HG02571 (cell line): Measurements from ENCODE around the gene BTG4.

Experiments used
- ATAC-seq: cut with Tn5 transposase; IDR thresholded peaks from one replicate; pipeline ENCODE4 v1.9.1; 2021; ENCODE audit warnings: mild to moderate bottlenecking, moderate library complexity; ENCODE audit not compliant: unreplicated experiment

BTG4 gene

DNA sequence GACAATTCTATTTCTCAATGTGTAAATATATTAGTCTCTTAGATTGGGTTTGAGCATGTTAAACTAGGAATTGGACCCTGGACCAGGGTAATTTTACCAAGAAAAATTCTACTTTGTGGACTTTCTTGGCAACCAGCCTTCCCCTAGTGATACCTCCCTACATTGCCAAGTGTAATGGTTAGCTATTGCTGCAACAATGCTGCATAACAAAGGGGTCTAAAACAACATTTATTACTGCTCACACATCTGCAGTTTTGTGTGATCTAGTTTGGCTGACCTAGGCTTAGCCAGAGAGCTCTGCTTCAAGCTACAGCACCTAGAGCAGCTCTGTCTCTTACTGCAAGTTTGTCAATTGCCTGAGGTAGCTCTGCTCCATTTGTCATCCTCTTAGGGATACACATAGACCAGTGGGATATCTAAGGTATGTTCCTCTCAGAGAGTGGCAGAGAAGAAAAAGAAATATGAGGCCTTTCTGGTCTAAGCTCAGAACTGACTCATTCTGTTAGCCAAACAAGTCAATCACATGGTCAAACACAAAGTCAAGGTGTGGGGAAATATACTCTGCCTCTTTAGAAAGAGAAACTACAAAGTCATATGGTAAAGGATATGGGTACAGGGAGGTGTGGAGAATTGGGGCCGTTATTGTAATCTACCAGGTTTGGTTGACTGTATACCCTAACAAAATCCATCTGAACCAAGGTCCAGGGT lies 26.4 kb upstream of the BTG4 start:
- no peak for ATAC-seq

GRCh38 chr11:111537336-111537860 lies 25.2 kb upstream of the BTG4 start:
- ATAC-seq = no peak

DNA sequence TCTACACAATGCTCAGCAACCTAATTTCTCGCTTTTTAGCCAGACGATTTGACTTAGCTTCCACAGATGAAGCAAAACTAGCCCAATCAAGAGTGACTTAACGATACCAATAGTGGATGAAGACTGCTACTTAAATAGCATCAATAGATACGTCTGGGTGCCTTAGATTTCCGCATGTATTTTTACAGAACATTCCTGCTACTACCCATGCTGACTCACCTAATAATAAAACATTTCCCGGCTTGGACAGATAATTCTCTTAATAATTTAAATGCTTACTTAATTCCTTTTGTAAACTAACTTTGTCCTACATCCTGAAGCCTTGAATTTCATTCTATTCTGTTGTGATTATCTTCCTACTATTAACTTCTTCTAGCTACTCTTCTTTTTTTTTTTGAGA lies 23.1 kb upstream of the BTG4 start:
- ATAC-seq = no peak

DNA sequence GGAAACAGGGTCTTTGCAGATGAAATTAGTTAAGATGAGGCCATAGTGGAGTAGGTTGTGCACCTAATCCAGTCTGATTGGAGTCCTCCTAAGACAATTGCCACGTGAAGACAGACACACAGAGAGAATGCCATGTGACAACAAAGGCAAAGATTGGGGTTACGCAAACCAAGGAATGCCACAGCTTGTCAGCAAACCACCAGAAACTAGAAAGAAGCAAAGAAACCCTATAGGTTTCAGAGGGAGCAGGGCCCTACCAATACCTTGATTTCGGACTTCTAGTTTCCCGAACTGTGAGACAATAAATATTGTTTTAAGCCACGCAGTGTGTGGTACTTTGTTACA lies 20.2 kb upstream of the BTG4 start:
- no peak for ATAC-seq

DNA sequence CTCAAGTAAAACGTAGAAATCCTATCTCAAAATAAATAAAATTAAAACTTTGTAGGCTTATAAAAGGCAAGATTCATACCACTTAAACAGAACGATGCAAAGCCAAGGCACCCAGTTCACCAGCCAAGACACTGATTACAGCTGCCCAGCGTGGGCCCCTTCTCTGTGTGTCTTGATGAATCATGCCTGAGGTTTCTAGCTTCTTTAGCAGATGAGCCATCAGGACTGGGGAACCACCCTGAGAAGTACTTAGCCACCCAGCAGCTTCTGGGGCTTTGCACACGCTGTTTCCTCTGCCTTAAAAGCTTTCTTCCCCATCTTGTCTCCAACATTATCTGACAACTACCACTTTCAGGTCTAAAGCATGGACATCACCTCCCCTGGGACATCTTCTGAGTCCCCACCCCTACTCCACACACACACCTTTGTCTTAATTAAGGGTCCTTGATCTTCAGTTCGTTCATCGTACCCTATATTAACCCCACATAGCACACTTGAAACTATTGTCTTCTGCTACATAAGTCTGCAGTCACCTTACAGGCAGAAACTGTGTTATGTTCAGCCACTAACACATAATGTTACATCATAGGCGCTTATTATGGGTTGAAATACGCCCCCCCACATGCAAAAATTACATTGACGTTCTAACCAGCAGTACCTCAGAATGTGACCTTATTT lies 19.6 kb upstream of the BTG4 start:
- ATAC-seq = no peak

DNA sequence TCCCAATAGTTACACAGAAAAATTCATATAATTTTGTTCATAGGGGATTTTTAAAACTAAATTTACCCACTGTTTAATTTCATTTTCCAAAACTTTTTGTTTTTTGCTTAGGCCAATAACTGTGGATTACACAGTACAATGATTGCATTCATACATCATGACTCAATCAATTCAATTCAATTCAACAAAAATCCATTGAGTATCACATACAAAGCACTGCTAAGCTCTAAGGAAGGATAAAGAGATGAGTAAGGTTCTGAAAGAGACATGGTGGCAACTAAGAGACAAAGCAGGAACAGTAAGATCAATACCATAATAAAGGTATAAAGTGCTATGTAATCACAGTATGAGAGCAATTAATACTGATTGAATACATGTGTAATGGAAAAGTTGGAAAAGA lies 18.9 kb upstream of the BTG4 start:
- ATAC-seq = no peak

- ATAC-seq = no peak
These were observed 17.9 kb upstream of the BTG4 start for GRCh38 chr11:111530091-111530490.

DNA sequence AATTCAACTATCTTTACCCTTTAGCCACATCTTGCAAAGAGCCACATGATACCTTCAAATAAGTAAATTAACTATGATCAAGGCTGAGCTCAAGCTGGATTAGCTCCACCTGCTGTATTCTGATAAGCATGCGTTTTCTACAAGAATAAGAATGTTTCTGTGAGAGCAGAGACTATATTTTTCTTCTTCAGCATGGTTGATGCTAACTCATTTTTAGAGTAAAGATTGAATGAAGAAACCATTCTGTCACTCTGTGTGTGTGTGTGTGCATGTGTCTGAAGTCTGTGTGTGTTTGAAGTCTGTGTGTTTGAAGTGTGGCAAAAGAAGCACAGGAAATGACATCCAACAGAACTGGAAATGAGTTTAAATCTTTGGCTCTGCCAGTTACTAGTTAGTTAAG lies 16.4 kb upstream of the BTG4 start:
- no peak for ATAC-seq

GRCh38 chr11:111527279-111527678 lies 15.1 kb upstream of the BTG4 start:
- ATAC-seq = no peak

DNA sequence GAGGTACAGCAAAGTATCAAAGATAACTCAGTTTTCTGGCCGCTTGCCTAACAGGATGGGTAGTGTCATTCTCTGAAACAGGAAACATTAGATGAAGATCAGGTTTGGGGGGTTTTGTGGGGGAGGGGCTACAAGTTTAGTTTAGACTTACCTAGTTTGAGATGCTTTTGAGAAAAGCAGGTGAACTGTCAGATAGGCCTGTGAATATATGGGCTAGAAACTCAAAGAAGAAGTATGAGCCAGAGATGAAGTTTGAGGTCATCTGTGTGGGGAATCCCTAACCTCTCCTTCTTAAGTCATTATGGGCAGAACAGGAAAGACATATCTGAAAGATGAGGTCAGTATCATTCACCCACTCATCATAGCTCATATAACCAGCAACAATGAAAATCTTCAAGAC lies 14.3 kb upstream of the BTG4 start:
- ATAC-seq = no peak

GRCh38 chr11:111525456-111525855 lies 13.3 kb upstream of the BTG4 start:
- no peak for ATAC-seq

- no peak for ATAC-seq
These were observed 11.9 kb upstream of the BTG4 start for GRCh38 chr11:111524056-111524455.

DNA sequence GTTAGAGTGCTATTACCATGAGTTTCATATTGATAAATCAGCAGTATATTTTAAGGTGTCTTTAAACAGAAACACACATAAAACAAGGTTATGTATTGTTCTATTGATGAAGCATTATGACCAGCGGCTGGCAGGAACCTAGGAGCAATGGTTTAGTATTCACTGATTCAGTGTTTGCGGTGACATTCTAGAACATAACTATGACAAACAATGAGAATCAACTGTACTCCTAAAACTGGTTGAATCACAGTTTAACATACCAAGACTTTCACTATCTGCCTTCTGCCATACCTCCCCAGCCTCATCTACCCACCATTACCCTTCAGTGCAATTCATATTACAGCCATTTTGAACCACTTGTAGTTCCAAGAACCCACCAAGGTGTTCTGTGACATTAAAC lies 11.2 kb upstream of the BTG4 start:
- ATAC-seq = no peak

DNA sequence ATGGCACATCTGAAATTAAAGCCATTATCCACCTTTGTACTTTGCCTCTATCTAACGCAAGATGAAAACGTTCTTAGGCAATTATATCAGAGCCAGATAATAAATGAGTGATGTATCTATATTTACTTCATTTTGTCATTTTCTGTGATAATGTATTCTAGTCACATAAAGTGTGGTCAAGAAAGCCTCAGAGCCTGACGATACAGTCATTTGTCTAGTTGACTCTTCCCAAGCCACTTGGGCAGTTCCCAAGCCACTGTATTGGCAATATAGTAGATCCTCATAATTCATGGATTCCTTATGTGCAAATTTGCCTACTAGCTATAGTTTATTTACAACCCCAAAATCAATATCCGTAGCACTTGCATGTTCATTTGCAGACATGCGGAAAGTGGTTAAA lies 10.2 kb upstream of the BTG4 start:
- no peak for ATAC-seq

GRCh38 chr11:111521135-111521534 lies 8.9 kb upstream of the BTG4 start:
- no peak for ATAC-seq

DNA sequence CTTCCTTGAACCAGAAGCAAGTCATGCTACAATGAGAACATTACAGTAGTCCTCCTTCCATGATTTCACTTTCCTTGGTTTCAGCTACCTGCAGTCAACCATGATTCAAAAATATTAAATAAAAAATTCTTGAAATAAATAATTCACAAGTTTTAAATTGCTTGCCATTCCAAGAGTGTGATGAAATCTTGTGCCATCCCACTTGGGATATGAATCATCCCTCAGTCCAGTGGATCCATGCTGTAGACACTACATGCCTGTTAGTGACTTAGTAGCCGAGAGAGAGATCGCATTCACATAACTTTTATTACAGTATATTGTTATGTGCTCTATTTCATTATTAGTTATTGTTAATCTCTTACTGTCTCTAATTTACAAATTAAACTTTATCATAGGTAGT lies 8.4 kb upstream of the BTG4 start:
- ATAC-seq = no peak

DNA sequence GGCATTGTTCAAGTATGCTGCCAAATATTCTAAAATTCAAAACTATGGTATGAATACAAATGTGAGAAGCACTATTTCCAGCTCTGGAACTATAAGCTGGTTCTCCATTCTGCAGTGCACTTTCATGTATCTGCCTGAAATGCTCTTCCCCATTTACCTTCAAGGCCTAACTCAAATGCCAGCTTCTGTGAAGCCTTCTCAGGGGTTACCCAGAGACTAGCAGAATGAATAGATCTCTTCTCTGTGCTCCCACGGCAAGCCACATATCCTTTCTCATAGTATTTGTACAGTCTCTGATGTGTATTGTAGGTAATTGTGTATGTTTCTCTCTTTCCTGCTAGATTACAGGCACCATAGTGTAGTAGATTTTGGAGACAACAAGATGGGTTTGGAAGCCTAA lies 6.5 kb upstream of the BTG4 start:
- no peak for ATAC-seq

DNA sequence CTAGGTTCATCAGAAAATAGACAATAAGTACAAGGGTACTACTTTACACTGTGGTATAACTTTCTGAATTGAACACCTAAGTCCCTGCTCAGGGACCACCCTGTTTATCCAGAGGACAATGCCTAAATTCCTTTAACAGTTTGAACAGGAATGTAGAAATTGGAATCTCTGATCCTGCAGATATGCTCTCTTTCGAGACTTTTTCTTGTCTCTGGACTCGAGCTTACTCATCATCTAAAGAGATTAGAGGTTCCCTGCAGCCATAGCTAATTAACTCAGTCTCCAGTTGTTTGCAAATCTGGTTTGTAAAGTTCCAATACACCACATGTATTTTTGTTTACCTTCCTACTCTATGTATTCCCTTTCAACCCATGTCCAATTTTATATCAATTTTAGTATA lies 3.4 kb upstream of the BTG4 start:
- no peak for ATAC-seq

- ATAC-seq = no peak
These were observed 2.2 kb upstream of the BTG4 start, which contains the start of gene HOATZ for GRCh38 chr11:111514216-111515031. TSS of gene HOATZ (plus strand) at chr11:111514778. CDS start at chr11:111514785, 7 bp downstream.

DNA sequence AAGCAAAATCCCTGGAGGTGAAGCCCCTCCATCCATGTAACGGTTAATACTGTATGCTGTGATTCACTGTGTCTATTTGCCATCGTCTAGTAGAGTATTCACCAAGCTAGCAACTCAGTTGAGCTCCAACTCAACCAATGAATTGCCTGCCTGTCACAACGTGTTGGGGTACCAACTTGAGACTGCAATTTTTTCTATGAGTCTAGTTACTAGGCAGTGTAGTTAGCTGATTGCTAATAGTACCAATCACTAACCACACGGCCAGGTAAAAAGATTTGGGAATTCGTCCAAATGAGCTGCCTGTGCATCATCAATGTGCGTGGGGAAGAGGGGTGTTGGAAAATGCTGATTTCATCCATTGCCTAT lies 1.0 kb upstream of the BTG4 start:
- ATAC-seq = no peak

- ATAC-seq = no peak
These were observed 1.9 kb downstream of the BTG4 start for GRCh38 chr11:111510311-111510710.

DNA sequence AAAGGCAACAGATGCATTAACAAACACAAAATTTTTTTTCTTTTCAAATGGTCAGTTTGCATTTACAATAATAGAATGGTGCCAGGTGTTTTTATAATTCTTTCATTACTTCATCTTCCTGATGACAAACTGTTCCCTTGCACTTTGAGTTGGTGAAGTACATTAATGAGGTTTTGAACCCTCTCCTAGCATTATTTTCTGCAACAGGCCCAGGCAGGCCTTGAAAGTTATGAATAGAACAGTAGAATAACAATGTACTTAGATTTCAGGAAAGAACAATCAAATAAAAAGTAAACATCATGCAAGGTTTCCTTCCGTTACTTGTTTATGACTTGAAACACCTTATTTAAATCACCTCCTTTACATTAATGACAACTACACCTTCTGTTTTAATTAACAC lies 9.6 kb downstream of the BTG4 start:
- ATAC-seq = no peak
